COLO829 (cell line): ENCODE results near the gene C7.
A peak's percentile ranks its signal among the peaks of the same experiment; 100 is the strongest.
"Not testable (repeated sequence)": the region's sequence is repeated elsewhere in the genome, so short reads cannot be mapped to it uniquely, and the experiment has no call there.

Source experiments
- DNase-seq: peaks from one replicate; pipeline ENCODE4 v3.0.0; 2012; ENCODE audit warnings: low spot score

Gene C7

DNA sequence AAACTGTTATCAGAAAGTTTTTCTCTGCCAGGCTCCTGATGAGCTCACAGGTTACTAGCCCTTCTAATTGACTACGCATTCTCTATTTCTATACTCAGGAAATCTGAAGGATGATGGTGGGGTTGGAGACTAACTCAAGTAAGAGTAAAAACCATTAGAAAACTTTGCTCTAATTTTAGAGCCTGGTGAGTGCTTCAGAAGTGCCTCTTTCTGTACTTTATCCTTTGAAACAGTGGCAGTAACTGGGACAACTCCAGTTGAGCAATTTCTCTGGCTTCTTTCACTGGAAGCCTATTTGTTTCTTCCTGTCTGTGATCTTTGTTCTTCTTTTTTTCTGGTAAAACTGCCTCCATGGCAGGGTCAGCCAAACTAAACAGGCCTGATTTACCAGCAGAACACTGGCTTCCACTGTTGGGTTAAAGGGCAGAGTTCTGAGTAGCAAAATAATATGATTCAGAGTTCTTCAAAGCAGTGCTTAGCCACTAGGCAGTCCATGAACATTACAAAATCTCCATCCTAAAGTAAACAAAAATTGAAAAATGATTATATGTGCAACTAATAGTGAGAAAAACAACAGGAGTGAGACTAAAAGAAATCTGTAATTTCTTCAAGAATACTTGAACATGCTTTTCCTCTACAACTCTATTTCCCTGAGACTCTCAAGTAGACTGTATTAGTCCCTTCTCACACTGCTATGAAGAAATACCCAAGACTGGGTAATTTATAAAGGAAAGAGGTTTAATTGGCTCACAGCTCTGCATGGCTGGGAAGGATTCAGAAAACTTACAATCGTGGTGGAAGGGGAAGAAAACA, 82.1 kb downstream of the C7 start:
- DNase-seq: peak; percentile 23

DNA sequence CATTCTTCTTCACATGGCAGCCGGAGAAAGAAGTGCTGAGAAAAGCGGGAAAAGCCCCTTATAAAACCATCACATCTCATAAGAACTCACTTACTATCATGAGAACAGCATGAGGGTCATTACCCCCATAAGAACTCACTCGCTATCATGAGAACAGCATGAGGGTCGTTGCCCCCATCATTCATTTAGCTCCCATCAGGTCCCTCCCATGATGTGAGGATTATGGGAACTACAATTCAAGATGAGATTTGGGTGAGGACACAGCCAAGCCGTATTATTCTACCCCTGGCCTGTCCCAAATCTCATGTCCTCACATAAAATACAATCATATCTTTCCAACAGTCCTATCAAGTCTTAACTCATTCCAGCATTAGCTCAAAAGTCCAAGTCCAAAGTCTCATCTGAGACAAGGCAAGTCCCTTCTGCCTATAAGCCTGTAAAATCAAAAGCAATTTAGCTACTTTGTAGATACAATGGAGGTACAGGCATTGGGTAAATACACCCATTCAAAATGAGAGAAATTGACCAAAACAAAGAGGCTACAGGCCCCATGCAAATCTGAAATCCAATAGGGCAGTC, 82.8 kb downstream of the C7 start:
- no peak for DNase-seq

DNA sequence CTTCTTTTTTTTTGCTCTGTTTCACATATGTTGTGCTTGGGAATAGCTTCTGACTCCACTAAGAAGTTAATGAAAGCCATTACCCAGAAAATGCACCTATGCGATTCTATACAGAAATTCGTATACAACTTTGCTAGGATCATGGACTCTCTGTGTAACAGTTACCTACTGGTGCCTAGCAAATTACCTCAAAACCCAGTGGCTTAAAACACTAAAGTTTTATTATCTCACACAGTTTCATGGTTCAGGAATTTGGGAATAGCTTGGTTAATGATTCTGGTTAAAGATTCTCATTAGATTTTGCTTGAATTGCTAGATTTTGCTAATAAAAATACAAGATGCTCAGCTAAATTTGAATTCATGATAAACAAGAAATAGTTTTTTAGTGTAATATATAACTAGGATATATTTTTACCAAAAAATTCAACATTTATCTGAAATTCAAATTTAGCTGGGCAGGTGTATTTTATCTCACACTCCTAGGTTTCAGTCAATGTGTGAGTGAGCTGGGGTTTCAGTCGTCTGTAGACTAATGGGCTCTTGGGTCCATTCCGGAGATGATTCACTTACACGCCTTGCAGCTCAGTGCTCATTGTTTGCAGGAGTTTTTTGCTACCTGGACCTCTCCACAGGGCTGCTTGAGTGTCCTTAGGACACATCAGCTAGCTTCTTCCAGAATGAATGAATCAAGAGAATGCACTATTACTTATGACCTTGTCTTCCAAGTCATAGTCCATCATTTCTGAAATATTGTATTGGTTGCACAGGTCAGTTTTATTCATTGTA, 86.7 kb downstream of the C7 start:
- DNase-seq: no peak

DNA sequence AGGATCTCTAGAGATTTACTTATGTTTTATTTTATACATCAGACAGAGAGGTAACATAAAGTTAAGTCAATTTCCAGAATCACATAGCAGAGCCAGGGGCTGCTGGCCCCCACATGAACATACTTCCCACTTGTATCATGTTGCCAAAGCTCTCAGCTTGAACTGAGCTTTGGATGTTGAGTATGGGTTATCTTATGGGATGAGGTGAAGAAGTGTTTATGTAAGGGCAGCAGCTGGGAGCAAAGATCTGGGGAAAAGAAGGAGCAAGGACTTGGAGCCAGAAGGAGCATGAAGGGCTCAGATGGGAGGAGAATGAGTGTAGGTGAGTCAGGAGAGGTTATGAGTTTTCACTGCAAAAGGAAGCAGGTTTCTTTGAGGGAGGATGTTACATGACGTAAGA, 89.8 kb downstream of the C7 start:
- DNase-seq: no peak

DNA sequence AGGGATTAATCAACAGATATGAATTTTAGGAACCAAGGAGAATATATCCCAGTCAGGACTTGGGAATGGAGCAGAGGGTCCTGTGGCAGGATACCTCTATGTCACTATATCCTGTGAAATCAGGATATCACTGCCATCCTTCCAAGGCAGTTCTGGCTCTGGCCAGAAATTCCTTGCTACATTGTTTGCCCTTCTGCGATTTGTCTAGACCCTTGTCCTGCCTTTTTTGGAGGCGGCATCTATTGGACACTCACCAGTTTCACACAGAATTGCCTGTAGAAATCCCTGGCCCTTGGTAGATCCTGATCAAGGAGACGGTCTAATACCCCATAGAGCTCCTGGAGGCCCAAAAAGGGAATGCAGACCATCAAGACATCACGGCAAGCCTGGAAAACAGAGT, 90.7 kb downstream of the C7 start:
- no peak for DNase-seq

DNA sequence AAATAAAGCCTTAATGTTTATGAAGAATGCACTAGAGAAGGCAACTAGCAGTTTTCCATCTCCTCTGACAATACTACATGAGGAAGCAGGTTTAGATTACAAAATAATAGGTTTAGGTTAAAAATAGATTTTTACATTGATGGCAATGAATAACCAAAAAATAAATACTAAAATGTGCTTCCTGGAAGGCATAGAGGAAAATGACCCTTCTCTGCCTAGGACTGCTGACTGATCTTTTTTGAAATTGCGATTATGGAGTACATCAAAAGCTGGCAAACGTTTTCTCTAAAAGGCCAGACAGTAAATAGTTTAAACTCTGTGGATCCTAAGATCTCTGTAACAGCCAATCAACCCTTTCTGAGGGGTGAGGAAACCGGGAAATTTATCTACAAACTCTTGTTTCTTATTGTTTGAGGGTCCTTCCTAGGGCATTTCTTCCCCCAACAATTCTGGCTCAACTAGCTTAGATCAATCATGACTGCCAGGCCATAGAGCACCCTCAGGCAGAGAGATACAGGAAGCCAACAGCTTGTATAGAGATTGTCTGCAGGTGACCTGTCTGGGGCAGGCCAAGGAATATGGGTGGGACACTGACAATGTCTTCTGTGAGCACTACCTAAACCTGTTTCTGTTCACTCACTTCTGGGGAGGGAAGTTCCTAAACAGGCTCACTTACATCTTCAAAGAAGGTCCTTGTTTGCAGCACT, 94.5 kb downstream of the C7 start:
- DNase-seq: no peak

DNA sequence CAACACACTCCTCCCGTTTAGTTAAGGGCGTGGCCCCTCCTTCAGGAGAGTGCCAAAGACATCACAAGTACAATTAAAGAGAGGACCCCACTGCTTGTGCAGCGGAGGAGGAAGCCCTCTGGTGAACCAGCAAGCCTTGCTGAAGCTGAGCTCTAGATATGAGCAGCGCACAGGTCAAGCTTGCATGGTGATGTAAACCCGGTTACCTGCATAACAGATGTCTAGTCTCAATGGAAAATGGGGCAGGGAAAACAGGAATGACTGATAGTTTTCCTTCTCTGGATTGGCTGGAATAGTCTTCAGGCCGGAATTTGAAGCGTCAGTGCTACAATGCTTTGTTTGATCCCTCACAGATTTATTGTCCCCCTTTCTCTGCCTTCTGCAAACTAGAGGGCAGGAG, 95.6 kb downstream of the C7 start:
- no peak for DNase-seq

DNA sequence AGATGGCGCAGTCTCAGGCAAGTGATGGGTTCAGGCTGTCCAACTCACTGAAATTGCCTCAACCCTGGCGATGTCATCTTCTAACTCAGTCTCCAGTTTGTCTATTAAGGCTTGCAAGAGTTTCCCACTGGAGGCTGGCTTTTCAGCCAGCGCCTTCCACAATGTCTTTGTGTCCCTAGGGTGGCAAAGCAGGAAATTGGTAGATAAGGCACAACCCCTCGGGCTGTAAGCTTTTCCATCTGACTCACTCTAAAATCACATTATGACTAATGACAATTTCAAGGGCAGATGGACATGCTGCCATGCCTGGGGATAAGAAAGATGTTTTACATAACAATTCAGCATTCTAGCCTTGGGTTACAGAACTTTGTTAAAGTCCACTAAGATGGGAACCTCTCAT, 99.9 kb downstream of the C7 start:
- DNase-seq: peak; percentile 56

DNA sequence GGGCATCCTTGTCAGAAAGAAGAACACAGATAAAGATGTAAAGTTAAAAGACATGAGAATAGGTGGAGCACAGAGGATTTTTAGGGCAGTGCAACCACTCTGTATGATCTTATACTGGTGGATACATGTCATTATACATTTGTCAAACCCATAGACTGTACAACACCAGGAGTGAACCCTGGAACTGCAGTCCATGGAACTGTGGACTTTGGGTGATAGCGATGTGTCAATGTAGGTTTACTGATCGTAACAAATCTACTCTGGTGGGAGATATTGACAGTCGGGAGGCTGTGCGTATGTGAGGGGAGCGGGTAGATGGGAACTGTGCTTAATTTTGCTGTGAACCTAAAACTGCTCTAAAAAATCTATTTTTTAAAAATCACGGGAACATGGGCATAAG, 101.3 kb downstream of the C7 start:
- no peak for DNase-seq

DNA sequence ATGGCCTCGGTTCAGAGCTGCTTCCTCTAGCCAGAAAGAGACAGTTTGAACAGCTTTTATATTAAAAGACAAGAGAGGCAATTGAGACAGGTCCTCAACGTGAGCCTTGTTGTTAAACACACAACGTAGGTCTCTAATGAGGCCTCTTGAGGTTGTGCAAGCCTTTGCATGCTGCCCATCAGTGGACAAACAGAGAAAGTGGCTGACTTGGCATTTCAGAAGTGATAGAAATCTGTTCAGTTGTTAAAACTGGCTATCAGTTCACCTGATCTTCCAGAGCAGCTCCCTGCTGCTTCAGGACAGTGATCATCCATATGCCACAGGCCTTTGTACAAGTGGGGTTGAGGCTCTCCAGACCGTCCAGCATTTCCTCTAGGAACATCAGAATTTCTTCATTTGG, 103.0 kb downstream of the C7 start:
- DNase-seq: no peak

DNA sequence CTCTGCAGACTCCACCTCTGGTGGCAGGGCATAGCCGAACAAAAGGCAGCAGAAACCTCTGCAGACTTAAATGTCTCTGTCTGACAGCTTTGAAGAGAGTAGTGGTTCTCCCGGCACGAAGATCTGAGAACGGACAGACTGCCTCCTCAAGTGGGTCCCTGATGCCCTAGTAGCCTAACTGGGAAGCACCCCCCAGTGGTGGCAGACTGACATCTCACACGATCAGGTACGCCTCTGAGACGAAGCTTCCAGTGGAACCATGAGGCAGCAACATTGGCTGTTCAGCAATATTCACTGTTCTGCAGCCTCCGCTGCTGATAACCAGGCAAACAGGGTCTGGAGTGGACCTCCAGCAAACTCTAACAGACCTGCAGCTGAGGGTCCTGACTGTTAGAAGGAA, 113.3 kb downstream of the C7 start:
- not testable (repeated sequence) for DNase-seq
